Measurements from ENCODE around the gene EXOC1L.

EXOC1L gene

DNA sequence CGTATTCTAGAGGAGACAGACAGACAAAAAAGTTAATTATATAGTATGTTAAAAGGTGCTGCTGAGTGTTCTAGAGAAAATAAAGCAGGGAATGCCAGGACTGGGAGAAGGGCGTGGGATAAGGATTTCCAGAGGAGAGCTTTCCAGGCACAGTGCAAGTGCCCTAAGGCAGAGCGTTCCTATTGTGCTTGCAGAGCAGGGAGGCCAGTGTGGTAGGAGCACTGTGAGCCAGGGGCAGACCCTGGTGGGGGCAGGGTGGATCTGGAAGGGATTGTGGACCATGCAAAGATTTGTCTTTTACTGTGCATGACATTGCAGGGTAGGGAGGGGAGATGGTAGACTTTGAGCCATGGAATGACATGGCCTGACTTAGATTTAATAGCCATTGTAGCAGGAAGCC is 59.6 kb downstream of the EXOC1L start:
- H3K9me3 Mint-ChIP-seq, result no peaks in the 10 kb centered on the region
- H3K36me3 Mint-ChIP-seq (ENCODE audit: low read depth), result peaks cover 39% of the 10 kb centered on the region
- DNase-seq (ENCODE audit: low spot score), result no peak
- H3K4me3 Mint-ChIP-seq, result no peak overlapping the region
- no peaks in the 10 kb centered on the region for H3K4me1 Mint-ChIP-seq (ENCODE audit: low read depth)
- no peaks in the 10 kb centered on the region for H3K27me3 Mint-ChIP-seq (ENCODE audit: low read depth)
- H3K27ac Mint-ChIP-seq, result no peak overlapping the region

DNA sequence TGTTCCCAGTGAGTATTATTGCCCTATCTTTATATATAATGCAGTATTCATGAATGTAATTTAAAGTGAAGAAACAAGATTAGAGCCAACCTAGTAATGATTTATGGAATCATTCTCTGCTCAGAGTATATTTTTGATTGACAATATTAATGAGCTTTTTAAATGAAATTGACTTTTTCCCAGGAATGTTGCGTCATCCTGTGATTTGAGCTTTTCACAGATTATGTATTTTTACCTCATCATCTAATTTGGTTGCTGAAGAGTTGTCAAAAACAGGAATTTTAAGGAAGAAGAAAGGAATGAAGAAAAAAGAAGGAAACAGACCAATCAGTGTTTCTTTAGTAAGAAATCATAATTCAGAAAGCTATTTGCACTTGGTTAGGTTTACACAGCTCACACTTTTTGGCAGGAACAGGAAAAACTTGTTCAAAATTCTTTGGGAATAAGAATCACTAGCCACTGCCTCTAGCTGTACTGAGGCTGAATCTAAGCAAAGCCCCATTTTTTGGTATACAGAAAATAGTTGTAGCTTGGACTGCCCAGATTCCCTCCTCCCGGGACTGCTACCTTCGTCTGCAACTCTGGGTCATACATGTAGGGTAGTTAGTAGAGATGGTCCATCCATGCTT is 61.2 kb downstream of the EXOC1L start:
- H3K4me1 Mint-ChIP-seq (ENCODE audit: low read depth), result no peaks in the 10 kb centered on the region

DNA sequence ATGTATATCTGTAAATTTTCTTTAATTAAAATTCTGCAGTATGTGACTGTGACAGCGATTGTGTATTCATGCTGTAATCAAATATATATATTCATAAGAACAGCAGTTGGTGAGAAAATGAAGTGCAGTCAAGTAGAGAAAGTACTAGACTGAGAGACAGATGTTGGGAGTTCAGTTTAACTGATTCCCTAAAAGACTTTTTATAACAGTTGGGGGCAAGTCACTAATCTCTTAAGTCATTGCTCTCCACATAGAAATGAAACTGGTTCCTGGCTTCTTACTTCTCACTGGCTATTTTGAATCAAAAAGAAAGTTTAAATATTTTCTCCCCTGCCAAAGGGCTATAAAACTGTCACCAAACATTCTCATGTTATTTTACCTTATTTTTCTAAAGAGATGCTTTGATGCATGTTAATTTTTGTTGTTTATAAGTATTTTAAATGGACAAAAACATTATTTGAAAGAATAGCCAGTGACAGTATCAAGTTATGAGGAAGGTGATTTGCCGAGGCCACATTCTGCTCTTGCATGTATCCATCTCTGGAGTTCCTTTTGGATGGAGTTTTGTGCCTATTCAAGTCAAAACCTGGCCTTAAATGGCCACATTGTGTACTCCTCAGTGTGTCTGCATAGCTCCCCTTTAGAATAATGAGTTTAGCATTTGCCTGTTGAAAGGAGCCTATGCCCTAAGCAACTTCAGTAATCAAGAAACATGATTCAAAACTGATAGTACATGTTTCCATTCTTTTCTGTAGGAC is 64.7 kb downstream of the EXOC1L start:
- H3K36me3 Mint-ChIP-seq (ENCODE audit: low read depth), result peaks cover 32% of the 10 kb centered on the region
- no peaks in the 10 kb centered on the region for H3K27me3 Mint-ChIP-seq (ENCODE audit: low read depth)
- no peak overlapping the region for H3K4me3 Mint-ChIP-seq
- peaks cover 3% of the 10 kb centered on the region for H3K4me1 Mint-ChIP-seq (ENCODE audit: low read depth)
- no peak overlapping the region for H3K27ac Mint-ChIP-seq
- DNase-seq (ENCODE audit: low spot score), result no peak
- no peaks in the 10 kb centered on the region for H3K9me3 Mint-ChIP-seq

More for the DNA sequence above, 61.2 kb downstream of the EXOC1L start:
- peaks cover 42% of the 10 kb centered on the region for H3K36me3 Mint-ChIP-seq (ENCODE audit: low read depth)
- no peaks in the 10 kb centered on the region for H3K9me3 Mint-ChIP-seq
- no peaks in the 10 kb centered on the region for H3K27me3 Mint-ChIP-seq (ENCODE audit: low read depth)
- no peak for DNase-seq (ENCODE audit: low spot score)
- H3K27ac Mint-ChIP-seq, result no peak overlapping the region
- no peak overlapping the region for H3K4me3 Mint-ChIP-seq

GRCh38 chr4:55884851-55885219 is 65.2 kb downstream of the EXOC1L start:
- peaks cover 3% of the 10 kb centered on the region for H3K4me1 Mint-ChIP-seq (ENCODE audit: low read depth)

More at GRCh38 chr4:55884851-55885219, 65.2 kb downstream of the EXOC1L start:
- no peaks in the 10 kb centered on the region for H3K9me3 Mint-ChIP-seq
- H3K27ac Mint-ChIP-seq, result no peak overlapping the region
- H3K4me3 Mint-ChIP-seq, result no peak overlapping the region
- no peak for DNase-seq (ENCODE audit: low spot score)
- no peaks in the 10 kb centered on the region for H3K27me3 Mint-ChIP-seq (ENCODE audit: low read depth)
- peaks cover 30% of the 10 kb centered on the region for H3K36me3 Mint-ChIP-seq (ENCODE audit: low read depth)

All from T-helper 2 cell treated with Interferon-gamma antibody and Interleukin-4, amounts not matched to agents 5 μg/mL and 100 μg/mL, for 36 hours (primary cell).